GM18907 (cell line): ENCODE data around the gene TAOK3.
"Not testable (repeated sequence)": the region's sequence is repeated elsewhere in the genome, so short reads cannot be mapped to it uniquely, and the experiment has no call there.

Experiments
- ATAC-seq: cut with Tn5 transposase; IDR thresholded peaks from one replicate; pipeline ENCODE4 v1.9.1; 2021; ENCODE audit warnings: mild to moderate bottlenecking, moderate library complexity; ENCODE audit not compliant: unreplicated experiment

Gene TAOK3

GRCh38 chr12:118344829-118345228, 27.9 kb downstream of the TAOK3 start:
- ATAC-seq: no peak

DNA sequence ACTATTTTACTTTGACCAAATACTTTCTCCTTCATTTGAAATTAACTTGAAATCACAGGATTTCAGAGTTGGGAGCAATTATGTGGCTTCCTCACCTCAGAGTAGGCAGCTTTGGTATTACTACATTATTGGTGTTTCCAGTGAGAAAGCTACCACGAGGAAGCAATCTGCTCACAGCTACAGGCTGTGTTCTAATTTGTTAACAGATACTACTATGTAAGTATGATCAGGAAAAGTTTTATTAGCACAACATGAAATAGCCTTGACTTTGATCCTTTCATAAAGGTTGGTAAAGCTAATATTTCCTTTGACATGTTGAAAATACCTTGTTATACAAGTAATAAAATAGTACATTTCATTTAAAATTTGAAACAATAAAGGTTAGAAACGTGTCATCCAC, 30.6 kb downstream of the TAOK3 start:
- no peak for ATAC-seq

DNA sequence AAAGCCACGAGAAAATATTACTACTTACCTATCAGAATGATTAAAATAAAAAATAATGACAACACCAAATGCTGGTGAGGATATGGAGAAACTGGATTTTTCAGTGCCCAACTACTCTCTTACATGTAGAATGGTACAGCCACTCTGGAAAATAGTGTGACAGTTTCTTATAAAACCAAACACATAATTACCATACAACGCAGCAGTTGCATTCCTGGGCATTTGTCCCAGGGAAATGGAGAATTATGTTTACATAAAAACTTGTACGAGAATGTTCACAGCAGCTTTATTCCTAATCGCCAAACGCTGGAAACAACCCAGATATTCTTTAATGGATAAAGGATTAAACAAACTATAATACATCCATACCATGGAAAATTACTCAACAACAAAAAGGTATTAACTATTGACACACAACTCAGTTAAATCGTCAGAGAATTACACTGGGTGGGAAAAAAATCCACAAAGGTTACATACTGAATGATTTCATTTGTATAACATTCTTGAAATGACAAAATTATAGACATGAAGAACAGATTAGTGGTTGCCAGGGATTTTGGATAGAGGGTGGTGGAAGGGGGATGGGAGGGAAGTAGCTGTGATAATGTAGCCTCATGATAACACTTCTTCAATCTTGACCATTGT, 35.4 kb downstream of the TAOK3 start:
- ATAC-seq: no peak

DNA sequence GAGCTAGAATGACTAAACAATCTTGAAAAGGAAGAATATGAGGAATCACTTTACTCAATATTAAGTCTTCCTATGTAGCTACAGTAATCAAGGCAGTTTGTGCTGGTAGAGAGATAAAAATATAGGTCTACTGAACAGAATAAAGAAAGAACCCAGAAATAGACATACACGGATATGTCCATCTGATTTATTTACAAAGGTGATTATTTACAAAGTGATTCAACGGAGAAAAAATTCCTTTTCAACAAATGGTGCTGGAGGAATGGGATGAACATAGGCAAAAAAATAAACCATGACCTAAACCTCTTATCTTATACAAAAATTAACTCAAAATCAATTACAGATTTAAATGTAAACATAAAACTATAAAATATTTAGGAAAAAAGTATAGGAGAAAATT, 36.6 kb downstream of the TAOK3 start:
- ATAC-seq: no peak

DNA sequence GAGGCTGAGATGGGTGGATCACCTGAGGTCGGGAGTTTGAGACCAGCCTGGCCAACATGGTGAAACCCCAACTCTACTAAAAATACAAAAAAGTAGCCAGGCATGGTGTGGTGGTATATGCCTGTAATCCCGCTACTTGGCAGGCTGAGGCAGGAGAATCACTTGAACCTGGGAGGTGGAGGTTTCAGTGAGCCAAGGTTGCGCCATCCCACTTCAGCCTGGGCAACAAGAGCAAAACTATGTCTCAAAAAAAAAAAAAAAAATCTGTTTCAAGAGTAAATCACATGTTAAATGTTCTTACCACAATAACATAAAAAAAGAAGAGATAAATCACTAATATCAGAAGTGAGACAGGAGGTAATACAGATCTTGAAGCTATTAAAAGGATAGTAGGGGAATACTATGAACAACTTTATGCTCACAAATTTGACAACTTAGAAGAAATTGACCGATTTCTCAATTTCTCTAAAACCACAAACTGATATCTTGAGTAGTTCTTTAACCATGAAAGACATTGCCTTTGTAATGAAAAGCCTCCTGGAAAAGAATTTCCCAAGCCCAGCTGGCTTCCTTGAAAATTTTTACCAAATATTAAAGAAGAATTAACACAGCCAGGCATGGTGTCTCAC, 37.7 kb downstream of the TAOK3 start:
- no peak for ATAC-seq

- no peak for ATAC-seq
Measured at GRCh38 chr12:118334241-118334640, 38.5 kb downstream of the TAOK3 start.

- no peak for ATAC-seq
Measured at GRCh38 chr12:118332511-118332910, 40.2 kb downstream of the TAOK3 start.

- peak; percentile 76 for ATAC-seq
Measured at GRCh38 chr12:118330421-118331018, 42.2 kb downstream of the TAOK3 start.

DNA sequence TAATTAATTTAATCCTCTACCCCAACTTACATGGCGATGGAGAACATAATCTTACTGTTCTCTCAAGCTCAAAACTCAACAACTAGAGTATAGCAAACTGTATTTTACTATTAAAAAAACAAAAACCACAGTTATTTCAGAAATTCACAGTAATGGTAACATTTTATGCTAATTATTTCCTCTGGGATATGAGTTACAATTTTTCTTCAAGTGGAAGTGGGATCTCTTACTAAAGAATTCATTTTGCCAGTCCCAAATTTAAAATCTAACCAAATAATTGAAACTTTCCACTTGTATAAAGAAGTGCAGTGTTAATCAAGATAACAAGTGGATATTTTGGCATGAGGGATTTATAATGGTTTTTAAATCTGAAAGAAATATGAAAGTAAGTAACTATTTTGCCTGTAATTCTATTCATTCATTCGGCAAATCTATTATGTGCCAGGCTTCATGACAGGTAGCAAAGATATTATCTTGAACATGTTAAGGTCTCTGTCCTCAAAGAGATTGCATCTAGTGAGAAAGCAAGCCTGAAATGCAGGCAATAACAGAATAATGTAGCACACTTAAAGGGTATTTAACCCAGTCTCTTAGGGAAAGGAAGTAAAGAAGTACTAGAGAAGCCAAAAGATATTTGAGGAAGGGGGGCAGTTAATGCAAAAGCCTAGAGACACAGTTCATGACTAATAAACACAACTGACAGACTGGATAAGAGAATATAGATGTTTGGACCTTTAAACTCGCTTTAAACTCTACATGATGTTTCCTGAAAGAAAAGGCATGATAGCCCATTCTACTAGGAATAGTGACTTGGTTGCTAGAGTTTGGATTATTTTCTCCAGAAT, 44.0 kb downstream of the TAOK3 start:
- no peak for ATAC-seq

GRCh38 chr12:118327391-118327790, 45.3 kb downstream of the TAOK3 start:
- no peak for ATAC-seq

GRCh38 chr12:118326991-118327390, 45.7 kb downstream of the TAOK3 start:
- no peak for ATAC-seq

DNA sequence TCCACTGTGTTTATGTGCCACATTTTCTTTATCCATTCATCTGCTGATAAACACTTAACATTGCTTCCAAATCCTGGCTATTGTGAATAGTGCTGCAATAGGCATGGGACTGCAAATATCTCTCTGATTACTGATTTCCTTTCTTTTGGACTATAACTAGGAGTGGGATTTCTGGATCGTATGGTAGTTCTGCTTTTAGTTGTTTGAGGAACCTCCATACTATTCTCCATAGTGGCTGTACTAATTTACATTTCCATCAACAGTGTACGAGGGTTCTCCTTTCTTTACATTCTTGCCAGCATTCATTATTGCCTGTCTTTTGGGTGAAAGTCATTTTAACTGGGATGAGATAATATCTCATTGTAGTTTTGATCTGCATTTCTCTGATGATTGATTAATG, 47.6 kb downstream of the TAOK3 start:
- ATAC-seq: no peak

GRCh38 chr12:118319627-118320026, 53.1 kb downstream of the TAOK3 start:
- no peak for ATAC-seq

- ATAC-seq: no peak
Measured at GRCh38 chr12:118318744-118319143, 54.0 kb downstream of the TAOK3 start.

DNA sequence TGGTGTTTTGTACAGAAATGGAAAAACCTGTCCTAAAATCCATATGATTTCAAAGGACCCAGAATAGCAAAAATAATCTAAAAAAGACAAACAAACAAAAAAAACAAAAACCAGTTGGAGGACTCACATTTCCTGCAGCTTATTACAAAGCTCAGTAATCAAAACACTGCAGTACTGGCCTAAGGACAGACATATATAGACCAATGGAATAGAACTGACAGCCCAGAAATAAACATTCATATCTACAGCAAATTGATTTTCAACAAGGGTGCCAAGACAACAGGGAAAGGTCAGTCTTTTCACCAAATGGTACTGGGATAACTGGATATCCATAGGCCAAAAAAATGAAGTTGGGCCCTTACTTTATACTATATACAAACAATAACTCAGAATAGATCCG, 55.0 kb downstream of the TAOK3 start:
- no peak for ATAC-seq

GRCh38 chr12:118315821-118316220, 56.9 kb downstream of the TAOK3 start:
- ATAC-seq: no peak

DNA sequence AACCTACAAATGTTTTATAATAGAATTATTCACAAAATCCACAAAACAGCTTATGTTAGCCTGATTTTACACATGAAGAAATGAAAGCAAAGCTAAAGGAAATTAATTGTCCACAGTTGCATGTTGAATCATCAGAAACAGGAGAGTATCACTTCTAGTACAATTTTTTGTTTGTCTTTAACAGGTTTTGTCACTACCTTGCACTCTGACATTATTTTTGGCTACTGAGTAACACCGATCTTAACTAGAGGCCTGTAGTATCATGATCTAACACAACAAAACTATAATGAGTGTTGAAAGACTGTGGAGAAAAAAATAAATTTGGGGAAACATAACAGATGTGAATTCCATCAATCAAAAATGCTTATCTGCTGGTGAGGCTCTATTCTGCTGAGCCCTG, 60.1 kb downstream of the TAOK3 start:
- ATAC-seq: peak; percentile 64

DNA sequence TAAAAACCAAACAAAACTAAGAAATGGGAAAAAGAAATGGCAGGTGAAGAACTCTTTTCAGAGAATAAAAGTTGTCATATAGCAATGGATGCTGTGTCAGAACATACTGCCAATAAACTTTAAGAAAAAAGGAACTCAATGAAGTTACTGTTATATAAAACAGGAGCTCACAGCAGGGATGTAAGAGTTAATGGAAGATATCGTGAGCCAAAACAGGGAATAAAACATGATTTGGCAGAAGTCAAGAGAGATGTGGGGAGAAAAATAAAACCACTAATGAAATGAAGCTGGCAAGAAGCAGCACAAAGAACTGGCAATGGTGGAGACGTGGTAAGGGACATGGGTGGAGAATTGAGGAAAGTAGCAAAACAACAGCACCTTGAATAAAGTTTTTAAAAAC, 61.0 kb downstream of the TAOK3 start:
- ATAC-seq: no peak

DNA sequence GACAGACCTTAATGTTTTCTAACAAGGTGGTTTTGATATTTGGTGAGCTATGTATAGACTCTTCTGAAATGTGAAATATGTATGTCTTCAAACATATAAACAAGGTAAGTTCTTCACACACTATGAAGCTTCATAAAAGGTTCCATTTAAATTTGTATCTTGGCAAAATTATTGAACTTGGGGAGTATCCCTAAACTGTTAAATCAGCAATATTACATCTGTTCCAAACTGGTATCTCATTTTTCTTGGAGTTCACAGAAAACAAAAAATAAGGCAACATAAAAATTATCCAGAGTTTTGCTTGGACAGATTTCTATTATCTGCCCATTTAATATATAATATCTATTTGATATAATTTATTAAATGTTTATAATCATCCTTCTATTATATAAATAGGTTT, 62.4 kb downstream of the TAOK3 start:
- ATAC-seq: no peak

- ATAC-seq: not testable (repeated sequence)
Measured at GRCh38 chr12:118308006-118308405, 64.7 kb downstream of the TAOK3 start.

DNA sequence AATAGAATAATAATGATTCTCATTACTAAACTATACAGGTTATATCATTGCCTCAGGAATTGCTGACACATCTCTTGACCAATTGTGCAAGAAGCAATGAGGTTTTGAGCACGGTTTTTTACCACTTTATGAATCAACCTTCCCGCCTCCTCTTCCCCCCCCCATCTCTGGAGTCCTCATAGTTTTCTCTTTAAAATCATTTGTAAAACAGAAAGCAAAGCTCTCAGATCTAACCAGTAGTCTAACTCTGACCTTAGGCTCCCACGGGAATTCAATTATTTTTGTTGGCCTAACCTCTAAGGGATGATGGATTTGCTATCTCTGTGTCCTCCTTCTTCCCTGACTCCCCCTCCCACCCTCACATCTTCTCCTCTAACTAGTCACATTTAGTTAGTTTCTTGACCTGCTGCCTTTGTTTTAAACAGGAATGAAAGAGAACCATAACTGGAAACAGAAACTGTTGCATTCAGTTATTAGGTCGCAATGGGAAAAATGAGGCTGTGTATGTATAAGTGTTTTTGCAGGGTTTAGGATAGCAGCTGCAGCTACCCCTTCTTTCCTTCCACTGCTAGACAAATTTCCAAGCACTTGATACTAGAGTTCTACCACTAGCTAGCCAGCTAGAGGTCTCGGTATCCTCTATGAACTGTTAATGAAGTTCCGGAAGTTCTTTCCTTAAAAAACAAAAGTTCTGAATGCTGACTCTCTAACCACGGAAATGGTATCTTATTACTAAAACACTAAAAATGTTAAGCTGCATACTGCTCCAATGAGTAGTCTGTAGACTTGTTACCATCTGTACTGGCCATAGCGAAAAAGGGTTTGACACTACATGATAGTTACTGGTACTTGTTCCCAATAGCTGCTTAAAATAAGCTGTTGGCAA, 65.4 kb downstream of the TAOK3 start:
- no peak for ATAC-seq
